ENCODE data around the gene CDC42EP2.

The CDC42EP2 gene

GRCh38 chr11:65323813-65324212 is 9.1 kb downstream of the CDC42EP2 start:
- Histone ChIP-seq H3K4me1 (ENCODE audit: control insufficient read depth, insufficient read depth, low read depth, low read length) (peaks cover 3% of the 10 kb centered on the region), H3K36me3 (ENCODE audit: control insufficient read depth in 1 of 2, insufficient read depth in 2 of 2, low read depth in 1 of 2, low read length in 2 of 2) (peaks cover 36 to 50% of the 10 kb centered on the region in 2 experiments), H3K4ac (ENCODE audit: low read depth in 1 of 2, low read length in 2 of 2) (no peak overlapping the region), H2BK15ac (ENCODE audit: low read depth, poor library complexity, severe bottlenecking) (no peak overlapping the region), H3K9me3 (ENCODE audit: control insufficient read depth, low read length) (no peaks in the 10 kb centered on the region), H4K91ac (ENCODE audit: low read length) (no peak overlapping the region), H4K8ac (ENCODE audit: low read length) (no peak overlapping the region), H2BK5ac (ENCODE audit: low read depth, low read length, poor library complexity, severe bottlenecking) (no peak overlapping the region), H3K9ac (ENCODE audit: low read length) (no peak overlapping the region), H3K79me1 (replicated peaks; ENCODE audit: low read length, poor library complexity, severe bottlenecking) (peaks cover 21% of the 10 kb centered on the region), H2AFZ (ENCODE audit: low read depth, low read length) (no peak overlapping the region), H2BK12ac (ENCODE audit: low read length in 2 of 2) (no peak overlapping the region), H3K4me2 (ENCODE audit: low read length, poor library complexity, severe bottlenecking) (no peak overlapping the region), H3K18ac (ENCODE audit: low read depth in 1 of 2, low read length in 2 of 2) (no peak overlapping the region), H2BK120ac (ENCODE audit: low read depth, low read length) (no peak overlapping the region), H3K23ac (ENCODE audit: low read length in 2 of 2) (no peak overlapping the region), H3K27me3 (ENCODE audit: control insufficient read depth in 1 of 2, insufficient read depth in 1 of 2, low read length in 2 of 2) (no peaks in the 10 kb centered on the region), H3K14ac (ENCODE audit: low read length in 2 of 2) (no peak overlapping the region), H3K27ac (ENCODE audit: low read length, poor library complexity, severe bottlenecking) (no peak overlapping the region), H2AK5ac (ENCODE audit: low read length, severe bottlenecking) (no peak overlapping the region), H3K4me3 (ENCODE audit: insufficient read depth in 1 of 2, low read depth in 1 of 2, low read length in 2 of 2) (no peak overlapping the region)
- no peak for DNase-seq
- WGBS = 87% methylated on average over 10 of the region's 12 CpGs

- DNase-seq = no peak
- H2BK120ac ChIP-seq (ENCODE audit: low read depth, low read length) = no peak overlapping the region
- no peak overlapping the region for H2BK15ac ChIP-seq (ENCODE audit: low read depth, poor library complexity, severe bottlenecking)
- peaks cover 2% of the 10 kb centered on the region for H3K4me1 ChIP-seq (ENCODE audit: control insufficient read depth, insufficient read depth, low read depth, low read length)
- no peak overlapping the region for H3K4me2 ChIP-seq (ENCODE audit: low read length, poor library complexity, severe bottlenecking)
- no peak overlapping the region for H3K18ac ChIP-seq (ENCODE audit: low read depth in 1 of 2, low read length in 2 of 2)
- no peak overlapping the region for H3K4ac ChIP-seq (ENCODE audit: low read depth in 1 of 2, low read length in 2 of 2)
- H3K23ac ChIP-seq (ENCODE audit: low read length in 2 of 2) = no peak overlapping the region
- H2AK5ac ChIP-seq (ENCODE audit: low read length, severe bottlenecking) = no peak overlapping the region
- no peak overlapping the region for H2AFZ ChIP-seq (ENCODE audit: low read depth, low read length)
- H3K14ac ChIP-seq (ENCODE audit: low read length in 2 of 2) = no peak overlapping the region
- H3K36me3 ChIP-seq (ENCODE audit: control insufficient read depth in 1 of 2, insufficient read depth in 2 of 2, low read depth in 1 of 2, low read length in 2 of 2) = peaks cover 34 to 36% of the 10 kb centered on the region in 2 experiments
- no peak overlapping the region for H4K91ac ChIP-seq (ENCODE audit: low read length)
- no peak overlapping the region for H3K4me3 ChIP-seq (ENCODE audit: insufficient read depth in 1 of 2, low read depth in 1 of 2, low read length in 2 of 2)
- H3K27ac ChIP-seq (ENCODE audit: low read length, poor library complexity, severe bottlenecking) = no peak overlapping the region
- H2BK5ac ChIP-seq (ENCODE audit: low read depth, low read length, poor library complexity, severe bottlenecking) = no peak overlapping the region
- H3K27me3 ChIP-seq (ENCODE audit: control insufficient read depth in 1 of 2, insufficient read depth in 1 of 2, low read length in 2 of 2) = no peaks in the 10 kb centered on the region
- H4K8ac ChIP-seq (ENCODE audit: low read length) = no peak overlapping the region
- H3K9me3 ChIP-seq (ENCODE audit: control insufficient read depth, low read length) = no peaks in the 10 kb centered on the region
- no peak overlapping the region for H3K9ac ChIP-seq (ENCODE audit: low read length)
- 88% methylated on average over 4 of the region's 4 CpGs for WGBS
- peaks cover 19% of the 10 kb centered on the region for H3K79me1 ChIP-seq (replicated peaks; ENCODE audit: low read length, poor library complexity, severe bottlenecking)
- H2BK12ac ChIP-seq (ENCODE audit: low read length in 2 of 2) = no peak overlapping the region
These were observed 10.8 kb downstream of the CDC42EP2 start for GRCh38 chr11:65325435-65325834.

GRCh38 chr11:65327021-65327420 is 12.4 kb downstream of the CDC42EP2 start:
- Histone ChIP-seq H2AFZ (ENCODE audit: low read depth, low read length) (no peak overlapping the region), H2BK120ac (ENCODE audit: low read depth, low read length) (no peak overlapping the region), H3K9me3 (ENCODE audit: control insufficient read depth, low read length) (no peaks in the 10 kb centered on the region), H3K18ac (ENCODE audit: low read depth in 1 of 2, low read length in 2 of 2) (no peak overlapping the region), H2BK12ac (ENCODE audit: low read length in 2 of 2) (no peak overlapping the region), H4K91ac (ENCODE audit: low read length) (no peak overlapping the region), H3K27ac (ENCODE audit: low read length, poor library complexity, severe bottlenecking) (no peak overlapping the region), H3K4me1 (ENCODE audit: control insufficient read depth, insufficient read depth, low read depth, low read length) (peaks cover 2% of the 10 kb centered on the region), H2BK15ac (ENCODE audit: low read depth, poor library complexity, severe bottlenecking) (no peak overlapping the region), H3K23ac (ENCODE audit: low read length in 2 of 2) (no peak overlapping the region), H2AK5ac (ENCODE audit: low read length, severe bottlenecking) (no peak overlapping the region), H3K4ac (ENCODE audit: low read depth in 1 of 2, low read length in 2 of 2) (no peak overlapping the region), H3K79me1 (replicated peaks; ENCODE audit: low read length, poor library complexity, severe bottlenecking) (peaks cover 6% of the 10 kb centered on the region), H3K36me3 (ENCODE audit: control insufficient read depth in 1 of 2, insufficient read depth in 2 of 2, low read depth in 1 of 2, low read length in 2 of 2) (peaks cover 18 to 20% of the 10 kb centered on the region in 2 experiments), H3K4me2 (ENCODE audit: low read length, poor library complexity, severe bottlenecking) (no peak overlapping the region), H3K27me3 (ENCODE audit: control insufficient read depth in 1 of 2, insufficient read depth in 1 of 2, low read length in 2 of 2) (no peaks in the 10 kb centered on the region), H4K8ac (ENCODE audit: low read length) (no peak overlapping the region), H3K4me3 (ENCODE audit: insufficient read depth in 1 of 2, low read depth in 1 of 2, low read length in 2 of 2) (no peak overlapping the region), H2BK5ac (ENCODE audit: low read depth, low read length, poor library complexity, severe bottlenecking) (no peak overlapping the region), H3K14ac (ENCODE audit: low read length in 2 of 2) (no peak overlapping the region), H3K9ac (ENCODE audit: low read length) (no peak overlapping the region)
- 90% methylated on average over 8 of the region's 8 CpGs for WGBS
- no peak for DNase-seq

GRCh38 chr11:65329478-65329877 is 14.8 kb downstream of the CDC42EP2 start:
- no peak overlapping the region for H3K4me2 ChIP-seq (ENCODE audit: low read length, poor library complexity, severe bottlenecking)
- no peak overlapping the region for H4K8ac ChIP-seq (ENCODE audit: low read length)
- peak overlapping the region; percentile 67 for H3K9ac ChIP-seq (ENCODE audit: low read length)
- H3K79me1 ChIP-seq (replicated peaks; ENCODE audit: low read length, poor library complexity, severe bottlenecking) = no peaks in the 10 kb centered on the region
- no peaks in the 10 kb centered on the region for H3K9me3 ChIP-seq (ENCODE audit: control insufficient read depth, low read length)
- no peak overlapping the region for H3K18ac ChIP-seq (ENCODE audit: low read depth in 1 of 2, low read length in 2 of 2)
- H3K4me1 ChIP-seq (ENCODE audit: control insufficient read depth, insufficient read depth, low read depth, low read length) = no peaks in the 10 kb centered on the region
- no peaks in the 10 kb centered on the region for H3K36me3 ChIP-seq (ENCODE audit: control insufficient read depth in 1 of 2, insufficient read depth in 2 of 2, low read depth in 1 of 2, low read length in 2 of 2)
- no peak overlapping the region for H2BK15ac ChIP-seq (ENCODE audit: low read depth, poor library complexity, severe bottlenecking)
- H3K23ac ChIP-seq (ENCODE audit: low read length in 2 of 2) = no peak overlapping the region
- H2BK12ac ChIP-seq (ENCODE audit: low read length in 2 of 2) = no peak overlapping the region
- no peak overlapping the region for H3K4ac ChIP-seq (ENCODE audit: low read depth in 1 of 2, low read length in 2 of 2)
- no peak overlapping the region for H4K91ac ChIP-seq (ENCODE audit: low read length)
- no peaks in the 10 kb centered on the region for H3K27me3 ChIP-seq (ENCODE audit: control insufficient read depth in 1 of 2, insufficient read depth in 1 of 2, low read length in 2 of 2)
- no peak overlapping the region for H2BK120ac ChIP-seq (ENCODE audit: low read depth, low read length)
- H2AK5ac ChIP-seq (ENCODE audit: low read length, severe bottlenecking) = no peak overlapping the region
- H3K4me3 ChIP-seq (ENCODE audit: insufficient read depth in 1 of 2, low read depth in 1 of 2, low read length in 2 of 2) = no peak overlapping the region
- DNase-seq = no peak
- H2BK5ac ChIP-seq (ENCODE audit: low read depth, low read length, poor library complexity, severe bottlenecking) = no peak overlapping the region
- 75% methylated on average over 2 of the region's 2 CpGs for WGBS
- H3K27ac ChIP-seq (ENCODE audit: low read length, poor library complexity, severe bottlenecking) = no peak overlapping the region
- no peak overlapping the region for H3K14ac ChIP-seq (ENCODE audit: low read length in 2 of 2)
- no peak overlapping the region for H2AFZ ChIP-seq (ENCODE audit: low read depth, low read length)

All from mesenchymal stem cell (in vitro differentiated cells and primary cell).